ENCODE results near the gene SLC2A4RG. TPM values are rescaled to one million over a fixed set of nuclear protein-coding genes. Genes with fewer than 3 reads are reported as not detected.
A peak's percentile ranks its signal among the peaks of the same experiment; 100 is the strongest.

Gene SLC2A4RG
- total and polyA plus RNA-seq, 9 donors, result 2.2 to 199 (median 103) TPM

DNA sequence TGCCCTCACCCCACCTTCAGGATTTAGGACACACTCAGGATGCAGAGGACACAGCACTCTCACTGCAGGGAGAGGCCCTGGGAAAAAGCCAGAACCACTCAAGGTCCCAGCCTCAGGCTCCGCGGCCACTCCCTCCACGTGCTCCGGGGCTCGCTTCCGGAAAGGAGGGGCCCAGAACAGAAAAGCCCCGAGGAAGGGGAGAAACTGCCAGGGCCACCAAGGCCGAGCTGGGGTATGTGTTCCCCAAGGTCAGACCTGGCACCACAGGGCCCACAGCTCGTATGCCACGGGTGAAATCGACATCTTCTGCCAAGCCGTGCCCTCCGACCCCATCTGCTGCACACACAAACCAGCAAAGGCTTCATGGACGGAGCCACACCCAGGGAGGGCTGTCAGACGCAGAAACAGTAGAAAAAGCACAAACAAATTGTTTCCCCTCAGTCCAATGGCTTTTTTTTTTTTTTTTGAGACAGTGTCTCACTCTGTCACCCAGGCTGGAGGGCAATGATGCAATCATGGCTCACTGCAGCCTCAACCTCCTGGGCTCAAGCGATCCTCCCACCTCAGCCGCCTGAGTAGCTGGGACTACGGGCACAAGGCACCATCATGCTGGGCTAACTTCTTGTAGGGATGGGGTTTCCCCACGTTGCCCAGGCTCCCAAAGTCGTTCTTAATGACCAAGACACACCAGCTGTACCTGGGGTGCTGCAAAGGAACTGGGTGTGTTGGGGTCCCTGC, 33.4 kb downstream of the SLC2A4RG start:
- no peaks in the 10 kb centered on the region for H3K36me3 ChIP-seq
- no peak overlapping the region for H3K4me3 ChIP-seq
- intact Hi-C loops (cut with DNase I), result loop anchor here in 1 of 4 donors (10.0 kb wide), 1 partner anchor 202 kb away; the partner anchor contains the start of gene SAMD10
- peak; percentile 47 to 79 (median 68) for DNase-seq
- H3K27me3 ChIP-seq, result no peaks in the 10 kb centered on the region
- peaks cover 20% of the 10 kb centered on the region for H3K4me1 ChIP-seq (ENCODE audit: insufficient read depth)
- H3K27ac ChIP-seq, result peak overlapping the region in 1 of 2 donors; percentile 51
- 37 to 58% (median 47%) methylated on average over 20 of the region's 20 CpGs for WGBS, 3 donors
- no peaks in the 10 kb centered on the region for H3K9me3 ChIP-seq
- TF ChIP-seq, protein P1, sequence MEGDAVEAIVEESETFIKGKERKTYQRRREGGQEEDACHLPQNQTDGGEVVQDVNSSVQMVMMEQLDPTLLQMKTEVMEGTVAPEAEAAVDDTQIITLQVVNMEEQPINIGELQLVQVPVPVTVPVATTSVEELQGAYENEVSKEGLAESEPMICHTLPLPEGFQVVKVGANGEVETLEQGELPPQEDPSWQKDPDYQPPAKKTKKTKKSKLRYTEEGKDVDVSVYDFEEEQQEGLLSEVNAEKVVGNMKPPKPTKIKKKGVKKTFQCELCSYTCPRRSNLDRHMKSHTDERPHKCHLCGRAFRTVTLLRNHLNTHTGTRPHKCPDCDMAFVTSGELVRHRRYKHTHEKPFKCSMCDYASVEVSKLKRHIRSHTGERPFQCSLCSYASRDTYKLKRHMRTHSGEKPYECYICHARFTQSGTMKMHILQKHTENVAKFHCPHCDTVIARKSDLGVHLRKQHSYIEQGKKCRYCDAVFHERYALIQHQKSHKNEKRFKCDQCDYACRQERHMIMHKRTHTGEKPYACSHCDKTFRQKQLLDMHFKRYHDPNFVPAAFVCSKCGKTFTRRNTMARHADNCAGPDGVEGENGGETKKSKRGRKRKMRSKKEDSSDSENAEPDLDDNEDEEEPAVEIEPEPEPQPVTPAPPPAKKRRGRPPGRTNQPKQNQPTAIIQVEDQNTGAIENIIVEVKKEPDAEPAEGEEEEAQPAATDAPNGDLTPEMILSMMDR (IDR thresholded peaks at IDR 0.05), result no peak
- TF ChIP-seq EP300 (IDR thresholded peaks at IDR 0.05) (no peak), POLR2A (IDR thresholded peaks at IDR 0.05) (no peak)

DNA sequence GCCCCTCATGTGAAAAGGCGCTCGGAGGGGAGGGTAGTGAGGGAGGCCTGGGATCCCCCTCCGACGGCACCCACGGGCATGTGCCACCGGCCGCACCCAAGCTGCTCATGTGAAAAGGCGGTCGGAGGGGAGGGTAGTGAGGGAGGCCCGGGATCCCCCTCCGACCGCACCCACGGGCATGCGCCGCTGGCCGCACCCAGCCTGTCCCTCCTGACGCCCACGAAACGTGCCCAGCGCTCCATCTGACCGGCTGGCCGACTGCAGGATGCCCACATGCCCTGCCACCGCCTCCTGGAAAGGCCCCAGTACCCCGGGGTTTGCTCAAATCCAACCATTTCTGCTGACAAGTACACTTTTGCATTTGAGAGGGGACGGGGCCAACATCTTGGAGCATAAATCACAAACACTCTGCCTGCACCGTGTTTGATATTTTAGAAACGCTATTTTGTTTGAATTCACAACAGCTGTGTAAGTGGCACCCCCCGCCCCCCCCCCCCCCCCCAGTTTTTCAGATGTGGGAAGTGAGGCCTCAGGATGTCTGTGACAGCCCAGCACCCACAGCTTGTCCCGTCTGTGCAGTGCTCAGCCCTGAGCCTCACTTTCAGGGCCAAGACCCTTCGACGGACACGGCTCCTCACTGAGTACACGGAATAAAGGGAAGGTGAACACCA, 34.1 kb downstream of the SLC2A4RG start:
- intact Hi-C loops (cut with DNase I), result loop anchor here in 2 of 4 donors (2.0 to 10.0 kb wide), 2 partner anchors 91 to 201 kb away; partner anchors contain the start of genes SAMD10 (in 1 of the 2) and TPD52L2 (in 1 of the 2)
- TF ChIP-seq EP300 (IDR thresholded peaks at IDR 0.05) (no peak), POLR2A (IDR thresholded peaks at IDR 0.05) (no peak)
- TF ChIP-seq, protein P1 (IDR thresholded peaks at IDR 0.05), result no peak
- 44 to 68% (median 58%) methylated on average over 32 to 33 of the region's 33 CpGs for WGBS, 3 donors
- DNase-seq, result peak in 1 of 5 donors; percentile 48
- no peaks in the 10 kb centered on the region for H3K27me3 ChIP-seq
- no peak overlapping the region for H3K4me3 ChIP-seq
- H3K36me3 ChIP-seq, result no peaks in the 10 kb centered on the region
- H3K27ac ChIP-seq, result peak overlapping the region in 1 of 2 donors; percentile 51
- peaks cover 20% of the 10 kb centered on the region for H3K4me1 ChIP-seq (ENCODE audit: insufficient read depth)
- H3K9me3 ChIP-seq, result no peaks in the 10 kb centered on the region

DNA sequence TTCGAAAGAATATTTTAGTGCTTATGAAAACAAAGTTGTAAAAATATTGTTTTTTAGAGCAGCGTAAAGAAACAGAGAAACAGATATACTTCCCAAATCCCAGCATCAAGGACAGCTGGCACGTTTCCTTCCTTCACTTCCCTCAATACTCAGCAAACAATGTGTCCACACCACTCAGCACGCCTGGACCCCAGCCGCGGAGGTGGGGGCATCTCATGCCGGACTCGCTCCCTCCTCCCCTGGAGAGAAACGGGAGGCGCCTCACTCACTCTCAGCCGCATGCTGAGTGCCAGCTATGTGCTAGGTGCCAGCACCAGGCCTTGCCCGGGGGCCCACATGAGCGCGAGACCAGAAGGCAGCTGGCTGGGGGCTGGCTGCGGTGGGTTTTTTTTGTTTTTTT, 34.7 kb downstream of the SLC2A4RG start:
- intact Hi-C loops (cut with DNase I), result loop anchor here in 2 of 4 donors (2.0 to 10.0 kb wide), 2 partner anchors 90 to 200 kb away; partner anchors contain the start of genes SAMD10 (in 1 of the 2) and TPD52L2 (in 1 of the 2)
- 11 to 41% (median 12%) methylated on average over 15 of the region's 15 CpGs for WGBS, 3 donors
- no peaks in the 10 kb centered on the region for H3K9me3 ChIP-seq
- TF ChIP-seq EP300 (IDR thresholded peaks at IDR 0.05) (no peak), POLR2A (IDR thresholded peaks at IDR 0.05) (no peak)
- TF ChIP-seq, protein P1 (IDR thresholded peaks at IDR 0.05), result no peak
- DNase-seq, result peak in 3 of 5 donors; percentile 59 to 65 (median 62)
- H3K4me3 ChIP-seq, result no peak overlapping the region
- no peaks in the 10 kb centered on the region for H3K27me3 ChIP-seq
- no peaks in the 10 kb centered on the region for H3K36me3 ChIP-seq
- H3K4me1 ChIP-seq (ENCODE audit: insufficient read depth), result peaks cover 20% of the 10 kb centered on the region
- H3K27ac ChIP-seq, result peak overlapping the region in 1 of 2 donors; percentile 51
